Activated naive CD4-positive, alpha-beta T cell treated with anti-CD3 and anti-CD28 coated beads for 36 hours (primary cell): ENCODE measurements around the gene CLOCK. TPM values are rescaled to one million over a fixed set of nuclear protein-coding genes. Genes with fewer than 3 reads are reported as not detected.
A peak's percentile ranks its signal among the peaks of the same experiment; 100 is the strongest.
"Not testable (repeated sequence)": the region's sequence is repeated elsewhere in the genome, so short reads cannot be mapped to it uniquely, and the experiment has no call there.

ENCODE experiments used
- CTCF ChIA-PET: fragments of 350-600 bp; sonication (Branson Sonifier 250); formaldehyde crosslinking; loops from one replicate; lab custom pipeline; 2021; ENCODE audit warnings: antibody characterized with exemption; lab: Charles Lee
- DNase-seq: peaks from one replicate; pipeline ENCODE4 v3.0.0-alpha.2; 2020
- H3K27ac Mint-ChIP-seq: one replicate; pipeline ENCODE4 v1.8.0; 2021; ENCODE audit warnings: mild to moderate bottlenecking, mixed read lengths
- H3K27me3 Mint-ChIP-seq: one replicate; pipeline ENCODE4 v1.8.0; 2021; ENCODE audit warnings: low read depth, mixed read lengths
- H3K36me3 Mint-ChIP-seq: one replicate; pipeline ENCODE4 v1.8.0; 2021; ENCODE audit warnings: low read depth, mixed read lengths
- H3K4me1 Mint-ChIP-seq: one replicate; pipeline ENCODE4 v1.8.0; 2021; ENCODE audit warnings: low read depth, mixed read lengths
- H3K4me3 Mint-ChIP-seq: one replicate; pipeline ENCODE4 v1.8.0; 2021; ENCODE audit warnings: mild to moderate bottlenecking, moderate library complexity, mixed read lengths
- H3K9me3 Mint-ChIP-seq: one replicate; pipeline ENCODE4 v1.8.0; 2021; ENCODE audit warnings: mixed read lengths
- intact Hi-C: fragments of 100-400 bp; cut with micrococcal nuclease; formaldehyde crosslinking; loops from one replicate; pipeline ENCODE4 v1.15.1; 2023
- total RNA-seq, 2 experiments: library from RNA; stranded (reverse); gene quantifications; one replicate each; pipeline ENCODE4 v1.2.3, GENCODE V29; 2021

Gene CLOCK, protein sequence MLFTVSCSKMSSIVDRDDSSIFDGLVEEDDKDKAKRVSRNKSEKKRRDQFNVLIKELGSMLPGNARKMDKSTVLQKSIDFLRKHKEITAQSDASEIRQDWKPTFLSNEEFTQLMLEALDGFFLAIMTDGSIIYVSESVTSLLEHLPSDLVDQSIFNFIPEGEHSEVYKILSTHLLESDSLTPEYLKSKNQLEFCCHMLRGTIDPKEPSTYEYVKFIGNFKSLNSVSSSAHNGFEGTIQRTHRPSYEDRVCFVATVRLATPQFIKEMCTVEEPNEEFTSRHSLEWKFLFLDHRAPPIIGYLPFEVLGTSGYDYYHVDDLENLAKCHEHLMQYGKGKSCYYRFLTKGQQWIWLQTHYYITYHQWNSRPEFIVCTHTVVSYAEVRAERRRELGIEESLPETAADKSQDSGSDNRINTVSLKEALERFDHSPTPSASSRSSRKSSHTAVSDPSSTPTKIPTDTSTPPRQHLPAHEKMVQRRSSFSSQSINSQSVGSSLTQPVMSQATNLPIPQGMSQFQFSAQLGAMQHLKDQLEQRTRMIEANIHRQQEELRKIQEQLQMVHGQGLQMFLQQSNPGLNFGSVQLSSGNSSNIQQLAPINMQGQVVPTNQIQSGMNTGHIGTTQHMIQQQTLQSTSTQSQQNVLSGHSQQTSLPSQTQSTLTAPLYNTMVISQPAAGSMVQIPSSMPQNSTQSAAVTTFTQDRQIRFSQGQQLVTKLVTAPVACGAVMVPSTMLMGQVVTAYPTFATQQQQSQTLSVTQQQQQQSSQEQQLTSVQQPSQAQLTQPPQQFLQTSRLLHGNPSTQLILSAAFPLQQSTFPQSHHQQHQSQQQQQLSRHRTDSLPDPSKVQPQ
- total RNA-seq, result 1 to 10 TPM; 8.1 to 8.5 TPM

DNA sequence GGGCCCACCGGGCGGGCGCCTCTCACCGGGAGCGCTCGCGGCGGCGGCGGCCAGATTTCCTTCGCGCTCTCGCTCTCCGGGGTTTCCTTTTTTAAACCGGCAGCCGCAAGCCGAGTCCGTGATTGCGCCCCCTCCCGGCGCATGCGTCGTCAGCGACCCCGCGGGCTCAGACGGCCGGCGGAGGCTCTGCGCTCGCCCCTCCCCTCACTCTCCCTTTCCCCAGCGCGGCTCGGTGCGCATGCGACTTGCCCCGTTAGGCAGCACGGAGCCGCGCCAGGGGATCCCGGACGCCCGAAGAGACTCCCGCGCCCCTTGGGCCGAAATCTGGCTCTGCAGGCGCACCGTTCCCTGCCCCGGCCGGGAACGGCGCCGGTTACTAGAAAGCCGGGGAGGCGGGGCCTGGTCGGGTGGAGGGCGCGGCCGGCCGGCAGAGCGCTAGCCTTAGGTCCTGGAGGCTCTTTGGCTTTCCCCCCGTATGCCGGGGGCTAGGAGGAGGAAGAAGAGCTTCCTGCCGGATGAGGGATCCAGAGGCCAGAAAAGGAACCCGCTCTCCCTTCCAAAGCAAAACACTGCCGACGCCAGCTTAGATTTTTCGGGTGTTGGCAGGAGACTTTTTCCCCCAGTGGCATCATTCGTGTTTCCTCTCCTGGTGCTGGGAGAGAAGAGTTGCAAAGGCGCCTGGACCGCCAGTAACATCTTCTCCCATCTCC, at the start of gene CLOCK:
TSS of gene CLOCK (minus strand) at position 154 of the 710 bp plus-strand sequence. CDS start 64,124 bp downstream, outside the sequence.
- Mint-ChIP-seq H3K9me3 (no peaks in the 10 kb centered on the region), H3K27ac (peak within 1 kb of the TSS; percentile 89), H3K27me3 (no peaks in the 10 kb centered on the region), H3K36me3 (no peaks in the 10 kb centered on the region), H3K4me1 (peaks cover 50% of the 10 kb centered on the region), H3K4me3 (peak within 1 kb of the TSS; percentile 84)
- peak; percentile 83 for DNase-seq
- intact Hi-C loops, result loop anchor here (1.0 to 5.0 kb wide), 9 partner anchors 90 to 1430 kb away; partner anchors contain the start of genes CEP135, EXOC1, NMU and NOA1
- CTCF ChIA-PET, result interaction anchor here (0.6 to 2.0 kb wide), 3 partner anchors 201 to 940 kb away, joined by 4 to 11 read pairs (median 6); partner anchors contain the start of gene SRD5A3

DNA sequence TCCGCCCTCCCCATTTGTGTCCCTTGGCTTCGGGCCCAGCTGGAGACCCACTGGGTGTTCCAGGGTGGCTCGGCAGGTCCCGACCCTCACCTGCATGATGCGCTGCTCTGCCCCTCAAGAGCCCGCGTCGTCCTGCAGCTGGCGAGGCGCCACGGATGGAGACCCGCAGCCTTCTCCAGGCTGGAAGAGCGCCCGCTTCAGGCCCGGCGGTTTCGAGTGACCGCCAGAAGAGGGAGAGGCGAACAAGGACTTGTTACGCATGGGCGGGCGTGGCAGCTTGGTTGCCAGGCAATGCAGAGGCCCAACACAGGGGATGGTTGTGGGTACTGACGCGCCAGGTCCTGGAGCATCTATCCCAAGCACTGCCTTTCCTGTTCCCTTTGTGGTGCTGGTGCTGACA, 45.3 kb upstream of the CLOCK start, which contains the start of gene PDCL2:
TSS of gene PDCL2 (minus strand) at position 232 of the 400 bp plus-strand sequence. CDS start at position 96, 136 bp downstream.
- Mint-ChIP-seq H3K9me3 (no peaks in the 10 kb centered on the region), H3K4me3 (no peak within 1 kb of the TSS), H3K27me3 (no peaks in the 10 kb centered on the region), H3K4me1 (no peaks in the 10 kb centered on the region), H3K27ac (no peak within 1 kb of the TSS), H3K36me3 (no peaks in the 10 kb centered on the region)
- no peak for DNase-seq
- CTCF ChIA-PET, result no interaction called here
- intact Hi-C loops, result no loop called here

DNA sequence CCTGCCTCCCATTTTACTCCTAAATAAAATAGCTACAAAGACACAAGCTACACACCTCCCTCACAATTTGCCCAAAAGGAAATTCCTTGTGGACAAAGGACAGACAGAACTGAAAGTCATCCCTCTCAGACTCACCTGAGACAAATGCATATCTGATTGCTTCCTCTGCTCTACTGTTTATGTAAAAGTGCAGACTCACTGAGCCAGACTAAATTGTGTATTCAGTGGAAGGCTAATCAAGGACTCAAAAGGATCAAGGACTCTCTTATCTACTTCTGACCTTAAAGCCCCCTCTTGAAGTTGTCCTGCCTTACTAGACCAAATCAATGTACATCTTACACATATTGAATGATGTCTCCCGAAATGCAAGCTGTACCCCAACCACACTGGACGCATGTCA, 41.5 kb upstream of the CLOCK start:
- no peak overlapping the region for H3K4me3 Mint-ChIP-seq
- H3K27me3 Mint-ChIP-seq, result peaks cover 5% of the 10 kb centered on the region

DNA sequence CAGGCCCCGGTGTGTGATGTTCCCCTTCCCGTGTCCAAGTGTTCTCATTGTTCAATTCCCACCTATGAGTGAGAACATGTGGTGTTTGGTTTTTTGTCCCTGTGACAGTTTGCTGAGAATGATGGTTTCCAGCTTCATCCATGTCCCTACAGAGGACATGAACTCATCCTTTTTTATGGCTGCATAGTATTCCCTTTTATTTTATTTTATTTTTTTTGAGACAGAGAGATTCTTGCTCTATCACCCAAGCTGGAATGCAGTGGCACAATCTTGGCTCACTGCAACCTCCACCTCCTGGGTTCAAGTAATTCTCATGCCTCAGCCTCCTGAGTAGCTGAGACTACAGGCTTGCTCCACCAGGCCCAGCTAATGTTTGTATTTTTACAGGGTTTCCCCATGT, 36.1 kb upstream of the CLOCK start:
- CTCF ChIA-PET, H3K4me3 Mint-ChIP-seq, H3K27ac Mint-ChIP-seq, intact Hi-C loops, H3K36me3 Mint-ChIP-seq, H3K4me1 Mint-ChIP-seq, H3K9me3 Mint-ChIP-seq, DNase-seq, H3K27me3 Mint-ChIP-seq: not testable (repeated sequence)

More for the DNA sequence above, 41.5 kb upstream of the CLOCK start:
- CTCF ChIA-PET, result no interaction called here
- intact Hi-C loops, result no loop called here
- Mint-ChIP-seq H3K4me1 (no peaks in the 10 kb centered on the region), H3K9me3 (peaks cover 2% of the 10 kb centered on the region), H3K27ac (no peak overlapping the region), H3K36me3 (no peaks in the 10 kb centered on the region)
- no peak for DNase-seq

DNA sequence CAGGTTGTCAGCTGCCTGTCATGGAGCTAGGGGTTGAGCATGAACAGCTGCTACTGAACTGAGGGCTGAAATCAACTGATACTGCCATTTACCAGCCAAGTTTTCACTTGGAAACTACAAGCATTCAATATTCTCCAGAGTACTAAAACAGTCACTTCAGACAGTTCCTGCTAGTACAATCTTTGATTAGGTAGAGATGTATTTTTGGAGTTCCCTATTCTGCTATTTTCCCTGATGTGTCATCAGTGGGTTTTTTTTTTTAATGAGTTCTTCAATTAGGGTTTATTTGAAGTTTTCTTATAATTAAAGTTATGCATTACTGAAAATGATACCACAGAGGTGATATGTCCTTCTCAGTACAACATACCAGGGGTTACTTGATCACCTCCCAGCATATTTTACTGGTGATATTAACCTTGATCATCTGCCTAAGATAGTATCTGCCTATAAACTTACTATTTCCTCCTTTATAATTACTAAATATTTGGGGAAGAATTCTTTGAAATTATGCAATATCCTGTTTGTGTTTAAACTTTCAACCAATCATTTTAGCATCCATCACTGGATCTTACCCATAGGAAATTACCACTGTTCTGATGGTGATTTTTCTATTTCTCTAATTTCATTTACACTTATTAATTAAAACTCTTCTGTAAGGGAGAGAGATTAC, 31.8 kb upstream of the CLOCK start:
- Mint-ChIP-seq H3K9me3 (peaks cover 16% of the 10 kb centered on the region), H3K27ac (no peak overlapping the region), H3K27me3 (peaks cover 3% of the 10 kb centered on the region), H3K4me3 (no peak overlapping the region), H3K36me3 (peaks cover 3% of the 10 kb centered on the region), H3K4me1 (no peaks in the 10 kb centered on the region)
- intact Hi-C loops, result no loop called here
- CTCF ChIA-PET, result no interaction called here
- DNase-seq, result no peak

DNA sequence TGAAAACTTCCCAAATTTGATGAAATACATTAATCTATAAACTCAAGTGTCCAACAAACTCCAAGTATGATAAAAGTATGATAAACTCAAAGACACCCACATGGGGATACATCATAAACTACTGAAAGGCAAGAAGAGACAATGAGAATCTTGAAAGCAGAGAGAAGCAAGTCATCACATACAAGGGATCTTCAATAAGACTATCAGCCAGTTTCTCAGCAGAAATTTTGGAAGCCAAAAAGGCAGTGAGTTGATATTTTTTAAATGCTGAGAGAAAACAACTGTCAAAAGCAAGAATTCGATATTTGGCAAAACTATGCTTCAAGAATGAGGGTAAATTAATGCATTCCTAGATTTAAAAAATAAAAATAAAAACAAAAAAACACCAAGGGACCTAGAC, 28.8 kb upstream of the CLOCK start:
- H3K27ac Mint-ChIP-seq, result no peak overlapping the region
- H3K4me1 Mint-ChIP-seq, result no peaks in the 10 kb centered on the region
- DNase-seq, result no peak
- peaks cover 3% of the 10 kb centered on the region for H3K27me3 Mint-ChIP-seq
- intact Hi-C loops, result no loop called here
- CTCF ChIA-PET, result no interaction called here
- H3K36me3 Mint-ChIP-seq, result peaks cover 3% of the 10 kb centered on the region
- no peak overlapping the region for H3K4me3 Mint-ChIP-seq
- H3K9me3 Mint-ChIP-seq, result peaks cover 16% of the 10 kb centered on the region

DNA sequence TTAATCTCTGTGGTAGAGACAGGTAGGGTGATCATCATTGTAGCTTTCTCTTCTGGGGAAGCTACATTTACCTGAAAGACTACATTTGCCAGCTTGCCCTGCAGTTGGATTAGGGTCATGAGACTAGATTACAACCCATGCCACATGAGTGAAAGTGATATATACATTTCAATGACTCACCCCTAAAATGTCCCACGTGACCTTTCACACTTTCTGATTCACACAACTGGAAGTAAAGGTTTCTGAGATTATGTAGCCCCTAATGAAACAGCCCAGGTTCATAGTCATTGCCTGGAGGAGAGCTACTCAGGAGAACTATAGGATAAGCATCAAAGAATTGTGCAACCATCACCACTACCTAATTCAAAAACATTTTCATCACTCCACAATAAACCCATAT, 27.5 kb upstream of the CLOCK start:
- intact Hi-C loops, result no loop called here
- H3K4me3 Mint-ChIP-seq, result no peak overlapping the region
- no peak overlapping the region for H3K27ac Mint-ChIP-seq
- H3K27me3 Mint-ChIP-seq, result peaks cover 3% of the 10 kb centered on the region
- H3K4me1 Mint-ChIP-seq, result no peaks in the 10 kb centered on the region
- CTCF ChIA-PET, result interaction anchor here (0.6 kb wide), 1 partner anchor 964 kb away, joined by 4 read pairs; no protein-coding TSS in a partner anchor
- peaks cover 3% of the 10 kb centered on the region for H3K36me3 Mint-ChIP-seq
- peaks cover 16% of the 10 kb centered on the region for H3K9me3 Mint-ChIP-seq
- peak; percentile 12 for DNase-seq

DNA sequence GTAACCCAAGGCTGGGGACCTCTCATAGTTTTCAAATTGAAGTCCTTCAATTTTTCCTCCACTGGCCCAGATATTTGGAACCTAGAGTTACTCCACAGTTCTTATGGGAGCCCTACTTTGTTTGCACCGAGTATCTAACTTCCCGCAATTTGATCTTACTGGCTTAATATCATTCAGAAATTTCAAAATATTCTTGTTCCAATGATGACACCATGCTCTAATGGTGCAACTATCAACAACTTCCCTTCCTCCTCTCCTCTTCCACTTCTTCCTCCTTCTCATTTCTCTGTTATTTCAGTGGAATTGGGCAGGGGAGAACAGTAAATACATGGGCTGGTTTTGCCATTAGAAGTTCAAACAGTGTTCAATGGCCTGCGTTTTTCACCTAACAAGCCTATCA, 25.1 kb upstream of the CLOCK start:
- peaks cover 5% of the 10 kb centered on the region for H3K27me3 Mint-ChIP-seq
- H3K9me3 Mint-ChIP-seq, result peaks cover 8% of the 10 kb centered on the region
- intact Hi-C loops, result no loop called here
- CTCF ChIA-PET, result no interaction called here
- no peak overlapping the region for H3K4me3 Mint-ChIP-seq
- H3K36me3 Mint-ChIP-seq, result peaks cover 3% of the 10 kb centered on the region
- no peak for DNase-seq
- no peak overlapping the region for H3K27ac Mint-ChIP-seq
- H3K4me1 Mint-ChIP-seq, result no peaks in the 10 kb centered on the region

DNA sequence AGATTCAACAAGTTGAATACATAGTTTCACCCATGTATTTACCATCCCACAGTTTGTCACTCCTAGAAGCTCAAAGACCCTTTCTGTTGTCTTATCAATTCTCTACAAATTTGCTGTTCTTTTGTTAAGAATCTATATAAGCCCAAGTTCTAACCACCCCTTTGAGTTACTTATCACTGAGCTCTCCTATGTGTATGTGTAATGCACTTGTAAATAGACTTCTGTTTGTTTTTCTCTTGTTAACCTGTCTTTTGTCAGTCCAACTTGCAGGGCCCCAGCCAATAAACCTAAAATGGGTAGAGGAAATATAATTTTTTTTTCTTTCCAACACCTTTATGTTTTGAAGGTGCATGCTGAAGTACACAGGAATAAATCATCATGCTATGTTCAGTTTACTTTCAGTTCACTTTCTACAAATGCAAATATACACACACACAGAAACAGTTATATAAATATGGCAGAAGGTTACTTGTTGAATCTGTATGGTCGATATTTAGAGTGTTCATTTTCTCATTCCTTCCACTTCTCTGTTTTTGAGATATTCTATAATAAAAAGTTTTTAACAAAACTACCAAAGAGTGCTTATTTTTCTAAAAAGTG, 22.3 kb upstream of the CLOCK start:
- Mint-ChIP-seq H3K9me3 (no peaks in the 10 kb centered on the region), H3K36me3 (no peaks in the 10 kb centered on the region), H3K27me3 (peaks cover 5% of the 10 kb centered on the region), H3K4me1 (no peaks in the 10 kb centered on the region), H3K27ac (no peak overlapping the region), H3K4me3 (no peak overlapping the region)
- intact Hi-C loops, result no loop called here
- CTCF ChIA-PET, result no interaction called here
- DNase-seq, result no peak

DNA sequence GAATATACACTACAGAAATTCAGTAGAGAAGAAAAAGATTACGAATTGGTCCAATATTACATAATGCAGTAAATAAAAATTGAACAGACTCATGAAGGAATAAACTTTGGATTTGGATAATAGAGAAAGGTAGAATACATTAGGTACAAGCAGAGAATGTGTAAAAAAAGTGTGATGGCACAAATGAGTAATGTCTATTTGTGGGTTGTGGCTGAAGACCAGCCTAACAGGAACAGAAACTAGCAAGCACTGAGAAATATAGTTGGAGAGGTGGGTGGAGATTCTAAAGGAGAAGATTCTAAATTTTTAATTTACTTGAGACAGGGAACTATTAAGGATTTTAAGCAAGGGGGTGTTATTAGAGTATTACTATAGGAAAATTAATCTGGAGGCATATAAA, 15.2 kb upstream of the CLOCK start:
- CTCF ChIA-PET, result interaction anchor here (0.8 kb wide), 1 partner anchor 85 kb away, joined by 5 read pairs; no protein-coding TSS in a partner anchor
- intact Hi-C loops, result no loop called here
- no peak overlapping the region for H3K27ac Mint-ChIP-seq
- H3K36me3 Mint-ChIP-seq, result no peaks in the 10 kb centered on the region
- DNase-seq, result no peak
- peaks cover 5% of the 10 kb centered on the region for H3K4me1 Mint-ChIP-seq
- H3K9me3 Mint-ChIP-seq, result peaks cover 4% of the 10 kb centered on the region
- no peak overlapping the region for H3K4me3 Mint-ChIP-seq
- H3K27me3 Mint-ChIP-seq, result peaks cover 15% of the 10 kb centered on the region

DNA sequence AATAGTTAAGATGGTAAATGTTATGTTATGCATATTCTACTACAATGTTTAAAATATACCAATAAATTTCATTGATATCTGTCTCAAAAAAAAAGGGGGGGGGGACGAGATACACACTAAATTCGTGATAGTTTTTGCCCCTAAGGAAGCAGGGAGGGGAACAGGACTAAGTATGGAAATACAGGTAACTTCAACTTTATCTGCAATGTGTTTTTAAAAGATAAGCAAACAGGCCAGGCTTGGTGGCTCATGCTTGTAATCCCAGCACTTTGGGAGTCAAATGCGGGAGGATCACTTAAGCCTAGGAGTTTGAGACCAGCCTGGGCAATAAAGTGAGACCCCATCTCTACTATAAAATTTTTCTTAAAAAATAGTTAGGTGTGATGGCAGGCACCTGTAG, 13.4 kb upstream of the CLOCK start:
- Mint-ChIP-seq H3K27ac (no peak overlapping the region), H3K9me3 (peaks cover 4% of the 10 kb centered on the region), H3K27me3 (peaks cover 15% of the 10 kb centered on the region), H3K4me1 (peaks cover 5% of the 10 kb centered on the region), H3K36me3 (no peaks in the 10 kb centered on the region), H3K4me3 (no peak overlapping the region)
- intact Hi-C loops, result no loop called here
- no peak for DNase-seq
- CTCF ChIA-PET, result no interaction called here
